ENCODE measurements around the gene ZNF507. TPM values are rescaled to one million over a fixed set of nuclear protein-coding genes. Genes with fewer than 3 reads are reported as not detected.
"Not testable (repeated sequence)": the region's sequence is repeated elsewhere in the genome, so short reads cannot be mapped to it uniquely, and the experiment has no call there.

The ZNF507 gene
- total RNA-seq, 1 experiment from 2014 or later = 6.2 TPM

DNA sequence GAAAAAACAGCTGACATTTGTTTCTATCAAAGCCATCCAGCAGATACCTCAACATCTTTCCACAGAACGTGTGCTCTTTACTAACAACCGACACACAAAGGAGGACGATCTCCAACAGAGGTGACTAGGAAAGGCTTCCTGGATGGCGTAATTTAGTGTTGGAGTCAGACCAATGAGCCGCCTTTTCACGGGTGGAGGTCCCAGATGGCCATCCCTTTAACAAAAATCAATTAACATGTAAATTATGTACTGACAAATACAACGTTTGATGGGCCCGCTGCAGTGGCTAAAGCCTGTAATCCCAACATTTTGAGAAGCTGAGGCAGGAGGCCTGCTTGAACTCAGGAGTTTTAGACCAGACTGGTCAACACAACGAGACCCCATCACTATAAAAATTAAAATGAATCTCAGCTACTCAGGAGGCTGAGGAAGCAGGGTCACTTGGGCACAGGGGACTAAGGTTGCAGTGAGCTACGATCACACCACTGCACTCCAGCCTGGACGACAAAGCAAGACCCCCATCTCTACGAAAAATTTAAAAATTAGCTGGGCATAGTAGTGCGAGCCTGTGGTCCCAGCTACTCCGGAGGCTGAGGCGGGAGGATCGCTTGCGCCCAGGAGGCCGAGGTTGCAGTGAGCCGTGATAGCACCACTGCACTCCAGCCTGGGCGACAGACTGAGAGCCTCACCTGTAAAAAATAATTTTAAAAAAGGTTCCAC is 59.0 kb downstream of the ZNF507 start:
- peaks cover 2% of the 10 kb centered on the region for H3K36me3 ChIP-seq (replicated peaks; ENCODE audit: control insufficient read depth, insufficient read depth, low read length)
- peak; percentile 40 for DNase-seq

GRCh38 chr19:32404933-32405430 is 59.6 kb downstream of the ZNF507 start:
- Histone ChIP-seq H3K4me3 (ENCODE audit: insufficient read depth, low read depth, low read length) (peak overlapping the region; percentile 92), H3K36me3 (replicated peaks; ENCODE audit: control insufficient read depth, insufficient read depth, low read length) (peaks cover 8% of the 10 kb centered on the region), H3K27me3 (ENCODE audit: control insufficient read depth, insufficient read depth, low read length) (no peaks in the 10 kb centered on the region)
- DNase-seq = no peak

More for the DNA sequence above, 59.0 kb downstream of the ZNF507 start:
- Histone ChIP-seq H3K27me3 (ENCODE audit: control insufficient read depth, insufficient read depth, low read length) (no peaks in the 10 kb centered on the region), H3K4me3 (ENCODE audit: insufficient read depth, low read depth, low read length) (peak overlapping the region; percentile 92)

DNA sequence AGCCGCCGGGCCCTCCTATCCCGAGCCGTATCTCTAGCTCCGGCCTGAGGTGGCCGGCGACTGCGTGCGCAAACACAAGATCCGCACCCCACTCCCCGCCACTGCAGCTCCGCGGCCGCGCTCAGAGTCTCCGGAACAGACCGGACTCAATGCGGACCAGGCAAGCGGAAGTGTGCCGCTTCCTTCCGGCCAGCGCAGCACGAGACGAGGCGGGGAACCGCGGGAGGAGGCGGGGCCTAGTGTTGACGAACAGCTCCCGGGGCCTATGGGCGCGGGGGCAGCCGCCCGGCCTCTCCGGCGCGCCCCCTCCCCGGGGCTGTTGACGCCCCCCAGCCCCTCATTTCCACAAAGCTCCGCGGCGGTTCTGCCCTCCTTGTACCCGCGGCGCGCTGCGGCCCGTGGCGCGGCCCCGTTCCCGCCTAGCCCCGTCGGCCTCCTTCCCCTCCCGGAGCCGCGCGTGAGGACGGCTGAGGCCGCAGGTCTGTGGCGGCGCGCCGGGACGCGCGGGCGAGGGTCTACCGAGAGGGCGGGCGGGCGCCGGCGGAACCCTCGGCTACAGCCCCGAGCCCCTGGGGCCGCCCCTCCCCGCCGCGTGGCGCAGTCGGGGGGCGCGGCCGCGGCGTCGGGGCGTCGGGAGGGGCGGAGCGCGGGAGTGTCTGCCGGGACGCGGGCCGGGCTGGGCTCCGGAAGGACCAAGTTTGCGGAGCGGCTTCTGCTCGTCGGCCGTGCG is 60.2 kb downstream of the ZNF507 start, which contains the start of gene DPY19L3:
DPY19L3 (plus strand) TSS at position 340 of the 730 bp plus-strand sequence. CDS start 2,484 bp downstream, outside the sequence.
- Histone ChIP-seq H3K4me3 (ENCODE audit: insufficient read depth, low read depth, low read length) (peak within 1 kb of the TSS; percentile 92), H3K27me3 (ENCODE audit: control insufficient read depth, insufficient read depth, low read length) (no peaks in the 10 kb centered on the region), H3K36me3 (replicated peaks; ENCODE audit: control insufficient read depth, insufficient read depth, low read length) (peaks cover 8% of the 10 kb centered on the region)
- DNase-seq = peak; percentile 99

GRCh38 chr19:32406161-32407003 is 61.0 kb downstream of the ZNF507 start:
- peaks cover 8% of the 10 kb centered on the region for H3K36me3 ChIP-seq (replicated peaks; ENCODE audit: control insufficient read depth, insufficient read depth, low read length)
- peak overlapping the region; percentile 92 for H3K4me3 ChIP-seq (ENCODE audit: insufficient read depth, low read depth, low read length)
- no peak for DNase-seq
- no peaks in the 10 kb centered on the region for H3K27me3 ChIP-seq (ENCODE audit: control insufficient read depth, insufficient read depth, low read length)

DNA sequence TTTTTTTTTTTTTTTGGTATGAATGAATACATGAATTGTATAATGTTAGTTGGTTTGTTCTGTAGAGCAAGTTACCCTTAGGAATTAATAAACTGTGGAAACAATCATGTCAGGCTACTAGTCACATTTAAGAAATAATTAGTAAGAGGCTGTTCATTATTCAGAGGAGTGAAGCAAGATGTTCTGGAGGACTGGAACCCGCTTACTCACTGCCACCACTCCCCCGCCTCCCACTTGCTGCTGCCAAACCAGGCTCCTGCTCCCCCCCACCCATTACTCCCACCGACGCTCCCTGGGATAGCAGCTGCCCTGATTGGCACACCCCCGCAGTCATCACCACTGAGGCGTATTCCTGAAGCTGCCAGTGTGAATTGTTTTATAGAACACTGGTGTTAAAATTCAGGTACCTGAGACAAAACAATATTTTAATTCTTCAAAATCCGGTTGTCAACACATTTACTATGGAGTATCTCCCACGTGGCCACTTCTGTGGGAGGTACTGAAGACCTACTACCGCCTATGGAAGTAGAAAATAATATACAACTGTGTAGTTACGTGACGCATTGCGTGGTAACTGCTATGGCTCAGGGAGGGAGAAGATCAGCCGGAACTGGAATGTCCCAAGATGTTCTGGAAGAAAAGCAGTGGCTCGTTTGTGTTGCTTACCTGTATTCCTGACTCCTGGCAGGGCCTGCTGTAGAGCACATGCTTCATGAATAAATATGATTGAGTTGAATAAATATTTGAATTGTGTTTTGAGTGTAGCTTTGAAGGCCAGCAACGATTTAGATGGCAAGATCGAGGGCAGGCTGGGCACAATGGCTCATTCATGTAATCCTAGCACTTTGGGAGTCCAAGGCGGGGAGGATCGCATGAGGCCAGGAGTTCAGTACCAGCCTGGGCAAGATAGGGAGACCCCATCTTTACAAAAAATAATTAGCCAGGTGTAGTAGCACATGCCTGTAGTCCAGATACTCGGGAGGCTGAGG is 61.9 kb downstream of the ZNF507 start:
- Histone ChIP-seq H3K27me3 (ENCODE audit: control insufficient read depth, insufficient read depth, low read length) (no peaks in the 10 kb centered on the region), H3K4me3 (ENCODE audit: insufficient read depth, low read depth, low read length) (no peak overlapping the region), H3K36me3 (replicated peaks; ENCODE audit: control insufficient read depth, insufficient read depth, low read length) (peaks cover 11% of the 10 kb centered on the region)
- peak; percentile 32 for DNase-seq

DNA sequence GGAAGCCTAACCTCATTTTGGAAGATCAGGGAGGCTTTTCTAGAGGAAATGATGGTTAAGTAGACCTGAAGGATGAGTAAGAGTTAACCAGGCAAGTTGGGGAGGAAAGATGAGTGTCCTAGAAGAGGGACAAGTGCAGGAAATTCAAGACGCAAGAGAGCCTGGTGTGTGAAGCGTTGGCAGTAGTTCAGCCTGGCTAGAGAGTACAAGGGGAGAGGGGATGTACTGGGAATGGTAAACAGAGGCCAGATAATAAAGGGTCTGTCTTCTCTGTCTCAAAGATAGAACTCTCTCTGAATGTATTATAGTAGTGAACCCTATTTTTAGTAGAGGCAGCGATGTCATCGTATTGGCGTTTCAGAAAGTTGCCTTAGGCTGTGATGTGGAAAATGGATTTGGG is 69.8 kb downstream of the ZNF507 start:
- no peak overlapping the region for H3K4me3 ChIP-seq (ENCODE audit: insufficient read depth, low read depth, low read length)
- H3K27me3 ChIP-seq (ENCODE audit: control insufficient read depth, insufficient read depth, low read length) = no peaks in the 10 kb centered on the region
- no peak for DNase-seq
- H3K36me3 ChIP-seq (replicated peaks; ENCODE audit: control insufficient read depth, insufficient read depth, low read length) = peaks cover 12% of the 10 kb centered on the region

- H3K27me3 ChIP-seq (ENCODE audit: control insufficient read depth, insufficient read depth, low read length) = no peaks in the 10 kb centered on the region
- peaks cover 12% of the 10 kb centered on the region for H3K36me3 ChIP-seq (replicated peaks; ENCODE audit: control insufficient read depth, insufficient read depth, low read length)
- no peak overlapping the region for H3K4me3 ChIP-seq (ENCODE audit: insufficient read depth, low read depth, low read length)
- DNase-seq = no peak
Observed at GRCh38 chr19:32415669-32416068, 70.3 kb downstream of the ZNF507 start.

GRCh38 chr19:32416749-32417456 is 71.5 kb downstream of the ZNF507 start:
- no peak for DNase-seq
- peaks cover 11% of the 10 kb centered on the region for H3K36me3 ChIP-seq (replicated peaks; ENCODE audit: control insufficient read depth, insufficient read depth, low read length)

DNA sequence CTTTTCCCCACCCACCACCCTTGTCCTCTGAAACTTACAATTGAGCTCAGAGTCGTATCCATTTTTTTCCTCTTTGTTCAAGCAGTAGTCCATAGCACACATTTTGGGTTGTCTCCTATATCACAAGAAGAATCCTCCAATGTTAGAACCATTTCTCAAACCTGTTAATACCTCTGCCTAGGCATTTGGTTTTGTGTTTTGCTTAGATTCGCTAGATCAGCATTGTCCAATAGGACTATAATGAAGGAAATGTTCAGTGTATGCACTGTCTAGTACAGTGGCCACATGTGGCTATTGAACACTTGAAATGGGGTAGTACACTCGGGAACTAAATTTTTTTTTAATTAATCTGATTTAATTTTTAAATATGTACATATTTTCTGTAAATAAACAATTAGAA is 72.7 kb downstream of the ZNF507 start:
- DNase-seq = no peak
- Histone ChIP-seq H3K36me3 (replicated peaks; ENCODE audit: control insufficient read depth, insufficient read depth, low read length) (peaks cover 11% of the 10 kb centered on the region), H3K4me3 (ENCODE audit: insufficient read depth, low read depth, low read length) (no peak overlapping the region)

More at GRCh38 chr19:32416749-32417456, 71.5 kb downstream of the ZNF507 start:
- Histone ChIP-seq H3K27me3 (ENCODE audit: control insufficient read depth, insufficient read depth, low read length) (no peaks in the 10 kb centered on the region), H3K4me3 (ENCODE audit: insufficient read depth, low read depth, low read length) (no peak overlapping the region)

GRCh38 chr19:32421589-32422361 is 76.4 kb downstream of the ZNF507 start:
- no peak overlapping the region for H3K4me3 ChIP-seq (ENCODE audit: insufficient read depth, low read depth, low read length)
- H3K27me3 ChIP-seq (ENCODE audit: control insufficient read depth, insufficient read depth, low read length) = no peaks in the 10 kb centered on the region
- no peak for DNase-seq
- H3K36me3 ChIP-seq (replicated peaks; ENCODE audit: control insufficient read depth, insufficient read depth, low read length) = peaks cover 3% of the 10 kb centered on the region

More for the DNA sequence above, 72.7 kb downstream of the ZNF507 start:
- H3K27me3 ChIP-seq (ENCODE audit: control insufficient read depth, insufficient read depth, low read length) = no peaks in the 10 kb centered on the region

GRCh38 chr19:32422435-32422834 is 77.0 kb downstream of the ZNF507 start:
- H3K36me3 ChIP-seq (replicated peaks; ENCODE audit: control insufficient read depth, insufficient read depth, low read length) = peaks cover 3% of the 10 kb centered on the region
- no peak overlapping the region for H3K4me3 ChIP-seq (ENCODE audit: insufficient read depth, low read depth, low read length)
- H3K27me3 ChIP-seq (ENCODE audit: control insufficient read depth, insufficient read depth, low read length) = no peaks in the 10 kb centered on the region
- no peak for DNase-seq

DNA sequence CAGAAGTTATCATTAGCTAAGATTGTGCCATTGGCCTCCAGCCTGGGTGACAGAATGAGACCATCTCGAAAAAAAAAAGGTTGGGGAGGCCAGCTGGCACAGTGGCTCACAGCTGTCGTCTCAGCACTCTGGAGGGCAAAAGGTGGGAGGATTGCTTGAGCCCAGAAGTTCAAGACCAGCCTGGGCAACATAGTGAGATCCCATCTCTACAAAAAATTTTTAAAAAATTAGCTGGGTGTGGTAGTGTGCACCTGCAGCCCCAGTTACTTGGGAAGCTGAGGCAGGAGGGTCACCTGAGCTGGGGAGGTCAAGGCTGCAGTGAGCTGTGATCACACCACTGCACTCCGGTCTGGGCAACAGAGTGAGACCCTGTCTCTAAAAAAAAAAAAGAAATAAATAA is 78.5 kb downstream of the ZNF507 start:
- DNase-seq; H3K27me3 ChIP-seq (ENCODE audit: control insufficient read depth, insufficient read depth, low read length); H3K4me3 ChIP-seq (ENCODE audit: insufficient read depth, low read depth, low read length); H3K36me3 ChIP-seq (replicated peaks; ENCODE audit: control insufficient read depth, insufficient read depth, low read length): not testable (repeated sequence)

Data from H7 (cell line).